Stimulated activated CD8-positive, alpha-beta memory T cell treated with anti-CD3 and anti-CD28 coated beads, Interleukin-12 subunit alpha, Interleukin-12 subunit beta, amount 100 ng/mL, for 1 hour (primary cell): Measurements from ENCODE around the gene BEX3.
A peak's percentile ranks its signal among the peaks of the same experiment; 100 is the strongest.
"Not testable (repeated sequence)": the region's sequence is repeated elsewhere in the genome, so short reads cannot be mapped to it uniquely, and the experiment has no call there.

Source experiments
- DNase-seq: peaks from one replicate; pipeline ENCODE4 v3.0.0-alpha.2; 2020; ENCODE audit warnings: low read depth

Gene BEX3

GRCh38 chrX:103376118-103376978 is at the start of gene BEX3:
BEX3 (plus strand) TSS chrX:103376538; CDS start chrX:103377522, 984 bp downstream.
- no peak for DNase-seq

- no peak for DNase-seq
These were observed 46.3 kb upstream of the BEX3 start, which contains the start of gene TCEAL7 for GRCh38 chrX:103329991-103330390. TCEAL7 (plus strand) TSS chrX:103330239; CDS start chrX:103331404, 1,165 bp downstream.

- DNase-seq = no peak
These were observed 45.6 kb upstream of the BEX3 start for GRCh38 chrX:103330681-103331288.

- no peak for DNase-seq
These were observed 37.7 kb upstream of the BEX3 start for GRCh38 chrX:103338663-103339062.

- peak; percentile 17 for DNase-seq
These were observed 33.2 kb upstream of the BEX3 start for GRCh38 chrX:103343105-103343504.

- DNase-seq = no peak
These were observed 31.7 kb upstream of the BEX3 start for GRCh38 chrX:103344606-103345005.

- DNase-seq = no peak
These were observed 28.5 kb upstream of the BEX3 start for GRCh38 chrX:103347682-103348397.

GRCh38 chrX:103356130-103356798 is 20.1 kb upstream of the BEX3 start, which contains the start of gene TCEAL9:
TCEAL9 (plus strand) TSS chrX:103356506; CDS start chrX:103357685, 1,179 bp downstream.
- no peak for DNase-seq

- no peak for DNase-seq
These were observed 19.5 kb upstream of the BEX3 start for GRCh38 chrX:103356858-103357257.

GRCh38 chrX:103357871-103358270 is 18.5 kb upstream of the BEX3 start:
- DNase-seq = no peak

- DNase-seq = not testable (repeated sequence)
These were observed 16.7 kb upstream of the BEX3 start for GRCh38 chrX:103359605-103360004.

- DNase-seq = no peak
These were observed 16.2 kb upstream of the BEX3 start for GRCh38 chrX:103360092-103360491.

- no peak for DNase-seq
These were observed 15.4 kb upstream of the BEX3 start for GRCh38 chrX:103360916-103361315.

GRCh38 chrX:103361798-103362197 is 14.5 kb upstream of the BEX3 start:
- DNase-seq = no peak

- DNase-seq = no peak
These were observed 13.9 kb upstream of the BEX3 start for GRCh38 chrX:103362474-103362873.

GRCh38 chrX:103363046-103363445 is 13.3 kb upstream of the BEX3 start:
- DNase-seq = no peak

- no peak for DNase-seq
These were observed 8.8 kb upstream of the BEX3 start for GRCh38 chrX:103367502-103367901.

- no peak for DNase-seq
These were observed 6.9 kb upstream of the BEX3 start for GRCh38 chrX:103369479-103369878.

GRCh38 chrX:103372886-103373285 is 3.5 kb upstream of the BEX3 start:
- DNase-seq = no peak

- DNase-seq = no peak
These were observed 2.8 kb upstream of the BEX3 start for GRCh38 chrX:103373581-103373980.

- DNase-seq = no peak
These were observed 614 bp downstream of the BEX3 start for GRCh38 chrX:103376979-103377324.

GRCh38 chrX:103378990-103379389 is 2.7 kb downstream of the BEX3 start:
- no peak for DNase-seq
